Mucosa of descending colon (tissue), 3 donors: ENCODE measurements around the gene WHRN. TPM values are rescaled to one million over a fixed set of nuclear protein-coding genes. Genes with fewer than 3 reads are reported as not detected.

Experiments
- ATAC-seq: fragments of 200-7000 bp; cut with Tn5 transposase; one replicate; pipeline ENCODE4 v1.9.1; 2020; ENCODE audit warnings: mild to moderate bottlenecking, moderate library complexity
- DNase-seq, 3 donors: peaks; one replicate each; pipeline ENCODE4 v3.0.0-alpha.2; 2020
- H3K36me3 ChIP-seq: fragments of 200-600 bp; one replicate; pipeline ENCODE4 v1.8.0; 2021; ENCODE audit warnings: low read depth, mild to moderate bottlenecking
- H3K4me1 ChIP-seq: fragments of 200-600 bp; one replicate; pipeline ENCODE4 v1.8.0; 2021; ENCODE audit warnings: low read depth, mild to moderate bottlenecking
- H3K4me3 ChIP-seq: fragments of 200-600 bp; one replicate; pipeline ENCODE4 v1.8.0; 2021; ENCODE audit warnings: mild to moderate bottlenecking
- H3K9me3 ChIP-seq: fragments of 200-600 bp; one replicate; pipeline ENCODE4 v1.8.0; 2021; ENCODE audit warnings: mild to moderate bottlenecking
- CTCF ChIP-seq: fragments of 200-600 bp; IDR thresholded peaks from one replicate; pipeline ENCODE4 v1.8.0; 2022; ENCODE audit warnings: antibody characterized with exemption, mild to moderate bottlenecking
- intact Hi-C, 2 donors: fragments of 100-400 bp; cut with DNase I in 1 of 2; cut with micrococcal nuclease in 1 of 2; formaldehyde crosslinking; loops; one replicate each; pipeline versions ENCODE4 v1.11.0 to v1.11.1; 2022; cut with DNase I, micrococcal nuclease
- total RNA-seq, 3 donors: library from RNA; stranded (reverse); fragmentation: NEBNext Ultra II Directional in 2 of 3; extraction: Animal tissue kit (Norgen Biotek cat#: 25700) in 2 of 3; gene quantifications; one replicate each; pipeline versions ENCODE4 v1.2.1 to v1.2.4, GENCODE V29; 2021 to 2023
- donor health status: DM: no; HTN: no; CAD: no; lungs with moderate emphysema.
- donor health status: DM: no; HTN: no; CAD: no.
- donor health status: DM: no; HTN: yes; CAD: no.

Gene WHRN
- total RNA-seq, 3 donors from 2014 or later: 2.8 to 19.1 (median 4.7) TPM

GRCh38 chr9:114448706-114449105 is 56.6 kb downstream of the WHRN start:
- ATAC-seq: no peak
- no peaks in the 10 kb centered on the region for H3K36me3 ChIP-seq
- no peaks in the 10 kb centered on the region for H3K4me1 ChIP-seq
- intact Hi-C loops: no loop called here
- H3K4me3 ChIP-seq: no peak overlapping the region
- DNase-seq: no peak
- no peak for TF ChIP-seq CTCF
- no peaks in the 10 kb centered on the region for H3K9me3 ChIP-seq

- no peak for ATAC-seq
- no peaks in the 10 kb centered on the region for H3K4me1 ChIP-seq
- no peak for TF ChIP-seq CTCF
- DNase-seq: no peak
- H3K36me3 ChIP-seq: no peaks in the 10 kb centered on the region
- intact Hi-C loops: no loop called here
- no peaks in the 10 kb centered on the region for H3K9me3 ChIP-seq
- no peak overlapping the region for H3K4me3 ChIP-seq
These were observed 58.4 kb downstream of the WHRN start for GRCh38 chr9:114446672-114447450.

GRCh38 chr9:114446036-114446435 is 59.2 kb downstream of the WHRN start:
- ATAC-seq (no peak), DNase-seq (no peak)
- intact Hi-C loops: no loop called here
- no peak for TF ChIP-seq CTCF
- Histone ChIP-seq H3K36me3 (no peaks in the 10 kb centered on the region), H3K9me3 (no peaks in the 10 kb centered on the region), H3K4me1 (no peaks in the 10 kb centered on the region), H3K4me3 (no peak overlapping the region)

- ATAC-seq: no peak
- intact Hi-C loops: no loop called here
- no peak for TF ChIP-seq CTCF
These were observed 59.7 kb downstream of the WHRN start for GRCh38 chr9:114445616-114446015.

GRCh38 chr9:114442022-114442421 is 63.3 kb downstream of the WHRN start:
- Histone ChIP-seq H3K4me1 (no peaks in the 10 kb centered on the region), H3K4me3 (no peak overlapping the region), H3K9me3 (no peaks in the 10 kb centered on the region), H3K36me3 (no peaks in the 10 kb centered on the region)
- intact Hi-C loops: no loop called here
- DNase-seq: no peak
- ATAC-seq: no peak
- TF ChIP-seq CTCF: no peak

More at GRCh38 chr9:114445616-114446015, 59.7 kb downstream of the WHRN start:
- no peak for DNase-seq
- Histone ChIP-seq H3K36me3 (no peaks in the 10 kb centered on the region), H3K4me3 (no peak overlapping the region), H3K9me3 (no peaks in the 10 kb centered on the region), H3K4me1 (no peaks in the 10 kb centered on the region)
